ENCODE results near the gene C16orf92.

C16orf92 gene

GRCh38 chr16:30068333-30068732 lies 45.3 kb downstream of the C16orf92 start:
- no peak for DNase-seq (ENCODE audit: low read depth in 1 of 2, low spot score in 1 of 2)
- TF ChIP-seq SPI1 (IDR thresholded peaks at IDR 0.05; ENCODE audit: borderline replicate concordance, low read depth) (no peak), GABPA (IDR thresholded peaks at IDR 0.05; ENCODE audit: low read depth) (no peak), POLR2AphosphoS5 (IDR thresholded peaks at IDR 0.05; ENCODE audit: low read depth) (no peak)
- H3K4me3 ChIP-seq (replicated peaks; ENCODE audit: insufficient read depth, low read length): no peak overlapping the region
- H3K27me3 ChIP-seq (ENCODE audit: insufficient read depth, poor library complexity, severe bottlenecking): no peaks in the 10 kb centered on the region
- no peak overlapping the region; the same call in 1 of the 2 replicates for H3K27ac ChIP-seq (replicated peaks)

DNA sequence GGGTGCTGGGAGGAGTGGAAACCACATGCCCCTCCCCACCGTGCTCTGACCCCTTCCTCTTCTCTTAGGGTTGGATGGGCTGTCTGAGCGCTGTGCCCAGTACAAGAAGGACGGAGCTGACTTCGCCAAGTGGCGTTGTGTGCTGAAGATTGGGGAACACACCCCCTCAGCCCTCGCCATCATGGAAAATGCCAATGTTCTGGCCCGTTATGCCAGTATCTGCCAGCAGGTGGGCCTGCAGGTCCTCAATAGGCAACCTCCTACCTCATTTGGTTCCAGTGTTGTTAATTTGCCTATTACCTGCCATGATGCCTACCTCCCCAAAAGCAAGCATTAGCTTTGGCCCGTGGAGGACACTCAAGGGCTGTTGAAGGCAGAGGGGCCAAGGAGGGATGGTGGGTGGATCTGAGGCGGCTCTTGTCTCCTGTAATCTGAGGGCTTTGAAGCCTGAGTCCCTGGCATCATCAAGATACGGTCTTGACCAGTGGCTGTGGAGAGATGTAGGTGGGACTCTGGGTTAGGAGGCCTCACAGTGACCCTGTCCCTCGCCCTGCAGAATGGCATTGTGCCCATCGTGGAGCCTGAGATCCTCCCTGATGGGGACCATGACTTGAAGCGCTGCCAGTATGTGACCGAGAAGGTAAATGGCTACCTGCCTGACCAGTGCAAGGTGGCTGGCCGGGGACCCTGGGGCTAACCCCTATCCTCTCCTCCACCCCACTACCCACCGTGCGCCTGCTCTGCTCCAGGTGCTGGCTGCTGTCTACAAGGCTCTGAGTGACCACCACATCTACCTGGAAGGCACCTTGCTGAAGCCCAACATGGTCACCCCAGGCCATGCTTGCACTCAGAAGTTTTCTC lies 46.0 kb downstream of the C16orf92 start:
- Histone ChIP-seq H3K27me3 (ENCODE audit: insufficient read depth, poor library complexity, severe bottlenecking) (no peaks in the 10 kb centered on the region), H3K4me3 (replicated peaks; ENCODE audit: insufficient read depth, low read length) (no peak overlapping the region), H3K27ac (replicated peaks) (no peak overlapping the region)
- DNase-seq (ENCODE audit: low read depth in 1 of 2, low spot score in 1 of 2): peak; percentile 43 to 69
- TF ChIP-seq, protein P1, sequence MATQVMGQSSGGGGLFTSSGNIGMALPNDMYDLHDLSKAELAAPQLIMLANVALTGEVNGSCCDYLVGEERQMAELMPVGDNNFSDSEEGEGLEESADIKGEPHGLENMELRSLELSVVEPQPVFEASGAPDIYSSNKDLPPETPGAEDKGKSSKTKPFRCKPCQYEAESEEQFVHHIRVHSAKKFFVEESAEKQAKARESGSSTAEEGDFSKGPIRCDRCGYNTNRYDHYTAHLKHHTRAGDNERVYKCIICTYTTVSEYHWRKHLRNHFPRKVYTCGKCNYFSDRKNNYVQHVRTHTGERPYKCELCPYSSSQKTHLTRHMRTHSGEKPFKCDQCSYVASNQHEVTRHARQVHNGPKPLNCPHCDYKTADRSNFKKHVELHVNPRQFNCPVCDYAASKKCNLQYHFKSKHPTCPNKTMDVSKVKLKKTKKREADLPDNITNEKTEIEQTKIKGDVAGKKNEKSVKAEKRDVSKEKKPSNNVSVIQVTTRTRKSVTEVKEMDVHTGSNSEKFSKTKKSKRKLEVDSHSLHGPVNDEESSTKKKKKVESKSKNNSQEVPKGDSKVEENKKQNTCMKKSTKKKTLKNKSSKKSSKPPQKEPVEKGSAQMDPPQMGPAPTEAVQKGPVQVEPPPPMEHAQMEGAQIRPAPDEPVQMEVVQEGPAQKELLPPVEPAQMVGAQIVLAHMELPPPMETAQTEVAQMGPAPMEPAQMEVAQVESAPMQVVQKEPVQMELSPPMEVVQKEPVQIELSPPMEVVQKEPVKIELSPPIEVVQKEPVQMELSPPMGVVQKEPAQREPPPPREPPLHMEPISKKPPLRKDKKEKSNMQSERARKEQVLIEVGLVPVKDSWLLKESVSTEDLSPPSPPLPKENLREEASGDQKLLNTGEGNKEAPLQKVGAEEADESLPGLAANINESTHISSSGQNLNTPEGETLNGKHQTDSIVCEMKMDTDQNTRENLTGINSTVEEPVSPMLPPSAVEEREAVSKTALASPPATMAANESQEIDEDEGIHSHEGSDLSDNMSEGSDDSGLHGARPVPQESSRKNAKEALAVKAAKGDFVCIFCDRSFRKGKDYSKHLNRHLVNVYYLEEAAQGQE (IDR thresholded peaks at IDR 0.05; ENCODE audit: insufficient replicate concordance, low read depth): no peak
- TF ChIP-seq CTCF (IDR thresholded peaks at IDR 0.05; ENCODE audit: insufficient read depth, low read length) (peak; percentile 47), SPI1 (IDR thresholded peaks at IDR 0.05; ENCODE audit: borderline replicate concordance, low read depth) (no peak), GABPA (IDR thresholded peaks at IDR 0.05; ENCODE audit: low read depth) (no peak), POLR2AphosphoS5 (IDR thresholded peaks at IDR 0.05; ENCODE audit: low read depth) (peak; percentile 26; the same call in 1 of the 2 replicates)

GRCh38 chr16:30069611-30070462 lies 46.8 kb downstream of the C16orf92 start:
- H3K27me3 ChIP-seq (ENCODE audit: insufficient read depth, poor library complexity, severe bottlenecking): no peaks in the 10 kb centered on the region
- H3K4me3 ChIP-seq (replicated peaks; ENCODE audit: insufficient read depth, low read length): no peak overlapping the region
- no peak overlapping the region for H3K27ac ChIP-seq (replicated peaks)
- TF ChIP-seq POLR2AphosphoS5 (IDR thresholded peaks at IDR 0.05; ENCODE audit: low read depth) (peak; percentile 28; the same call in 1 of the 2 replicates), SPI1 (IDR thresholded peaks at IDR 0.05; ENCODE audit: borderline replicate concordance, low read depth) (no peak)
- DNase-seq (ENCODE audit: low read depth in 1 of 2, low spot score in 1 of 2): peak in 1 of 2 experiments; percentile 78

DNA sequence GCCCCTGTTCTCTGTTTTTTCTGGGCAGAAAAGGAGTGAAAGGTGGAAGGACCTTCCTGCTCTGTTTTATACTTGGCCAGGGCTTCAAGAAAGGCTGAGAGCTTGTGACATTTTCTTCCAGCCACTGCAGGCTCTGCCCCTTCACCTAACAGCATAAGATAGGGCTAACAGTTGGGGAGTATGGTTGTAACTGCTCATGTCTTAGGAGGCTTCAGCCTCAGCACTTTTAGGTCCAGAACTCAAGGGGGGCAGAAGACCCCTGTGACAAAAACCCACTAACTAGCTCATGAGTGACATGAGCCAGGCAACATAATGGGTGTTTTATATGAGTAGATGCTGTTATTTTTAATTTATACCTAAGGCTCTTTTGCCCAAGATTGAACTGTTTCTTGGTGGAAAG lies 47.5 kb downstream of the C16orf92 start:
- no peak overlapping the region for H3K27ac ChIP-seq (replicated peaks)
- no peak for TF ChIP-seq GABPA (IDR thresholded peaks at IDR 0.05; ENCODE audit: low read depth)
- TF ChIP-seq, protein P1 (IDR thresholded peaks at IDR 0.05; ENCODE audit: insufficient replicate concordance, low read depth): no peak
- TF ChIP-seq CTCF (IDR thresholded peaks at IDR 0.05; ENCODE audit: insufficient read depth, low read length): no peak
- peak; percentile 41 for TF ChIP-seq POLR2AphosphoS5 (IDR thresholded peaks at IDR 0.05; ENCODE audit: low read depth)
- no peak for TF ChIP-seq SPI1 (IDR thresholded peaks at IDR 0.05; ENCODE audit: borderline replicate concordance, low read depth)
- DNase-seq (ENCODE audit: low read depth in 1 of 2, low spot score in 1 of 2): no peak
- H3K4me3 ChIP-seq (replicated peaks; ENCODE audit: insufficient read depth, low read length): no peak overlapping the region
- H3K27me3 ChIP-seq (ENCODE audit: insufficient read depth, poor library complexity, severe bottlenecking): no peaks in the 10 kb centered on the region

Data from HL-60 (cell line).